Calu3 (cell line): ENCODE results near the gene SLC2A13. TPM values are rescaled to one million over a fixed set of nuclear protein-coding genes. Genes with fewer than 3 reads are reported as not detected.

Source experiments
- BruUV-seq: library from RNA; stranded (reverse); fragments of 400-500 nt; replicated peaks from 2 replicates; lab custom pipeline; 2021; lab: Mats Ljungman, UMichigan
- CTCF ChIA-PET: fragments of 300-600 bp; sonication (Branson Sonifier 250); formaldehyde crosslinking; loops from one replicate; lab custom pipeline; 2022; ENCODE audit warnings: antibody characterized with exemption; lab: Charles Lee
- DNase-seq: peaks from one replicate; pipeline ENCODE4 v3.0.0; 2022
- H3K27ac Mint-ChIP-seq: one replicate; pipeline ENCODE4 v1.8.0; 2022; ENCODE audit warnings: mixed read lengths; ENCODE audit not compliant: unreplicated experiment
- H3K27me3 Mint-ChIP-seq: one replicate; pipeline ENCODE4 v1.8.0; 2022; ENCODE audit warnings: mixed read lengths; ENCODE audit not compliant: unreplicated experiment
- H3K36me3 Mint-ChIP-seq: one replicate; pipeline ENCODE4 v1.8.0; 2022; ENCODE audit warnings: mild to moderate bottlenecking, moderate library complexity, mixed read lengths; ENCODE audit not compliant: insufficient read depth, unreplicated experiment
- H3K4me1 Mint-ChIP-seq: one replicate; pipeline ENCODE4 v1.8.0; 2022; ENCODE audit warnings: mild to moderate bottlenecking, low read depth, mixed read lengths; ENCODE audit not compliant: unreplicated experiment
- H3K4me3 Mint-ChIP-seq: one replicate; pipeline ENCODE4 v1.8.0; 2022; ENCODE audit warnings: mild to moderate bottlenecking, low read depth, moderate library complexity, mixed read lengths; ENCODE audit not compliant: unreplicated experiment
- H3K9me3 Mint-ChIP-seq: one replicate; pipeline ENCODE4 v1.8.0; 2022; ENCODE audit warnings: low read depth, mixed read lengths; ENCODE audit not compliant: unreplicated experiment
- CTCF ChIP-seq: fragments of 200-600 bp; IDR thresholded peaks from one replicate; pipeline ENCODE4 v1.8.0; 2022; ENCODE audit warnings: antibody characterized with exemption; ENCODE audit not compliant: unreplicated experiment
- intact Hi-C: fragments of 100-400 bp; cut with micrococcal nuclease; formaldehyde crosslinking; loops from one replicate; pipeline ENCODE4 v1.10.0; 2022; ENCODE audit not compliant: unreplicated experiment
- total RNA-seq: library from RNA; stranded (reverse); gene quantifications from 2 replicates; pipeline ENCODE4 v1.2.3, GENCODE V29; 2022

SLC2A13 gene
- total RNA-seq, 1 experiment from 2014 or later, result 9.4 TPM

- no peaks in the 10 kb centered on the region for H3K36me3 Mint-ChIP-seq
- no peak overlapping the region for H3K27ac Mint-ChIP-seq
Measured at GRCh38 chr12:39846304-39846703, 259.6 kb downstream of the SLC2A13 start.

GRCh38 chr12:39840422-39840821, 265.5 kb downstream of the SLC2A13 start:
- H3K27ac Mint-ChIP-seq, result no peak overlapping the region
- BruUV-seq, result no TSS peak
- intact Hi-C loops, result no loop called here
- H3K9me3 Mint-ChIP-seq, result no peaks in the 10 kb centered on the region
- DNase-seq, result no peak
- H3K4me3 Mint-ChIP-seq, result no peak overlapping the region
- no peaks in the 10 kb centered on the region for H3K4me1 Mint-ChIP-seq
- CTCF ChIA-PET, result no interaction called here
- no peak for TF ChIP-seq CTCF
- no peaks in the 10 kb centered on the region for H3K36me3 Mint-ChIP-seq
- no peaks in the 10 kb centered on the region for H3K27me3 Mint-ChIP-seq

More at GRCh38 chr12:39846304-39846703, 259.6 kb downstream of the SLC2A13 start:
- Mint-ChIP-seq H3K27me3 (no peaks in the 10 kb centered on the region), H3K9me3 (no peaks in the 10 kb centered on the region), H3K4me3 (no peak overlapping the region), H3K4me1 (no peaks in the 10 kb centered on the region)
- no TSS peak for BruUV-seq
- no peak for TF ChIP-seq CTCF
- no peak for DNase-seq
- intact Hi-C loops, result no loop called here
- CTCF ChIA-PET, result no interaction called here

GRCh38 chr12:39839072-39839471, 266.8 kb downstream of the SLC2A13 start:
- intact Hi-C loops, result no loop called here
- Mint-ChIP-seq H3K4me1 (no peaks in the 10 kb centered on the region), H3K36me3 (no peaks in the 10 kb centered on the region), H3K27me3 (no peaks in the 10 kb centered on the region), H3K27ac (no peak overlapping the region), H3K4me3 (no peak overlapping the region), H3K9me3 (no peaks in the 10 kb centered on the region)
- BruUV-seq, result no TSS peak
- CTCF ChIA-PET, result no interaction called here
- DNase-seq, result no peak
- no peak for TF ChIP-seq CTCF

GRCh38 chr12:39835517-39836489, 270.1 kb downstream of the SLC2A13 start:
- Mint-ChIP-seq H3K4me1 (no peaks in the 10 kb centered on the region), H3K36me3 (no peaks in the 10 kb centered on the region), H3K9me3 (no peaks in the 10 kb centered on the region), H3K4me3 (no peak overlapping the region), H3K27me3 (no peaks in the 10 kb centered on the region), H3K27ac (no peak overlapping the region)
- no peak for DNase-seq
- BruUV-seq, result no TSS peak
- no peak for TF ChIP-seq CTCF
- CTCF ChIA-PET, result no interaction called here
- intact Hi-C loops, result no loop called here
